Measurements from ENCODE around the gene UBC.

The UBC gene

GRCh38 chr12:124917135-124917840, 2.8 kb upstream of the UBC start:
- Histone ChIP-seq H2AFZ (ENCODE audit: low read length) (peak overlapping the region; percentile 80), H3K4me1 (ENCODE audit: insufficient read depth, low read length, poor library complexity, severe bottlenecking) (peaks cover 50% of the 10 kb centered on the region)

GRCh38 chr12:124916374-124917134, 2.1 kb upstream of the UBC start:
- H3K9me3 ChIP-seq (ENCODE audit: insufficient read depth, low read depth, low read length), result no peaks in the 10 kb centered on the region
- H3K4me3 ChIP-seq (ENCODE audit: low read length, poor library complexity, severe bottlenecking), result peak overlapping the region; percentile 96
- peaks cover 34% of the 10 kb centered on the region for H3K79me2 ChIP-seq (ENCODE audit: insufficient read depth, low read length)
- H3K4me2 ChIP-seq (ENCODE audit: low read depth, low read length, poor library complexity, severe bottlenecking), result peak overlapping the region; percentile 93
- peaks cover 46% of the 10 kb centered on the region for H3K4me1 ChIP-seq (ENCODE audit: insufficient read depth, low read length, poor library complexity, severe bottlenecking)
- H2AFZ ChIP-seq (ENCODE audit: low read length), result peak overlapping the region; percentile 41; the same call in 1 of the 2 replicates
- peaks cover 4% of the 10 kb centered on the region for H3K27me3 ChIP-seq (ENCODE audit: insufficient read depth, low read length, poor library complexity, severe bottlenecking)
- no peaks in the 10 kb centered on the region for H3K9me2 ChIP-seq (replicated peaks; ENCODE audit: low read depth, low read length)
- H3K9ac ChIP-seq (ENCODE audit: low read depth, low read length, poor library complexity, severe bottlenecking), result peak overlapping the region; percentile 98
- H3K36me3 ChIP-seq (ENCODE audit: insufficient read depth, low read length), result peaks cover 14% of the 10 kb centered on the region; the same call in 1 of the 2 replicates
- peaks cover 15% of the 10 kb centered on the region for H4K20me1 ChIP-seq (ENCODE audit: insufficient read depth, low read length, poor library complexity, severe bottlenecking)
- peaks cover 28% of the 10 kb centered on the region; the same call in 1 of the 2 replicates for H3F3A ChIP-seq (ENCODE audit: low read depth)
- TF ChIP-seq CTCF (conservative IDR thresholded peaks at IDR 0.05; ENCODE audit: low read length), result no peak
- TF ChIP-seq EZH2phosphoT487 (IDR thresholded peaks at IDR 0.05; ENCODE audit: borderline replicate concordance), result no peak

More at GRCh38 chr12:124917135-124917840, 2.8 kb upstream of the UBC start:
- Histone ChIP-seq H3F3A (ENCODE audit: low read depth) (peaks cover 28% of the 10 kb centered on the region; the same call in 1 of the 2 replicates), H3K9ac (ENCODE audit: low read depth, low read length, poor library complexity, severe bottlenecking) (peak overlapping the region; percentile 98), H4K20me1 (ENCODE audit: insufficient read depth, low read length, poor library complexity, severe bottlenecking) (peaks cover 13% of the 10 kb centered on the region), H3K9me2 (replicated peaks; ENCODE audit: low read depth, low read length) (no peaks in the 10 kb centered on the region), H3K9me3 (ENCODE audit: insufficient read depth, low read depth, low read length) (no peaks in the 10 kb centered on the region), H3K79me2 (ENCODE audit: insufficient read depth, low read length) (peaks cover 30% of the 10 kb centered on the region), H3K36me3 (ENCODE audit: insufficient read depth, low read length) (peaks cover 11% of the 10 kb centered on the region; the same call in 1 of the 2 replicates), H3K4me3 (ENCODE audit: low read length, poor library complexity, severe bottlenecking) (peak overlapping the region; percentile 96), H3K27me3 (ENCODE audit: insufficient read depth, low read length, poor library complexity, severe bottlenecking) (peaks cover 4% of the 10 kb centered on the region), H3K4me2 (ENCODE audit: low read depth, low read length, poor library complexity, severe bottlenecking) (peak overlapping the region; percentile 93)
- no peak for TF ChIP-seq CTCF (conservative IDR thresholded peaks at IDR 0.05; ENCODE audit: low read length)
- no peak for TF ChIP-seq EZH2phosphoT487 (IDR thresholded peaks at IDR 0.05; ENCODE audit: borderline replicate concordance)

GRCh38 chr12:124915239-124916236, 1.1 kb upstream of the UBC start:
- Histone ChIP-seq H3F3A (ENCODE audit: low read depth) (peaks cover 20% of the 10 kb centered on the region; the same call in 1 of the 2 replicates), H3K36me3 (ENCODE audit: insufficient read depth, low read length) (peaks cover 24% of the 10 kb centered on the region; the same call in 1 of the 2 replicates), H3K27me3 (ENCODE audit: insufficient read depth, low read length, poor library complexity, severe bottlenecking) (peaks cover 4% of the 10 kb centered on the region), H3K9me2 (replicated peaks; ENCODE audit: low read depth, low read length) (no peaks in the 10 kb centered on the region), H3K4me2 (ENCODE audit: low read depth, low read length, poor library complexity, severe bottlenecking) (peak overlapping the region; percentile 93), H3K9me3 (ENCODE audit: insufficient read depth, low read depth, low read length) (no peaks in the 10 kb centered on the region), H3K4me1 (ENCODE audit: insufficient read depth, low read length, poor library complexity, severe bottlenecking) (peaks cover 51% of the 10 kb centered on the region), H3K79me2 (ENCODE audit: insufficient read depth, low read length) (peaks cover 44% of the 10 kb centered on the region), H2AFZ (ENCODE audit: low read length) (peak overlapping the region; percentile 77), H4K20me1 (ENCODE audit: insufficient read depth, low read length, poor library complexity, severe bottlenecking) (peaks cover 25% of the 10 kb centered on the region), H3K4me3 (ENCODE audit: low read length, poor library complexity, severe bottlenecking) (peak overlapping the region; percentile 96), H3K9ac (ENCODE audit: low read depth, low read length, poor library complexity, severe bottlenecking) (peak overlapping the region; percentile 98)
- TF ChIP-seq EZH2phosphoT487 (IDR thresholded peaks at IDR 0.05; ENCODE audit: borderline replicate concordance) (no peak), CTCF (conservative IDR thresholded peaks at IDR 0.05; ENCODE audit: low read length) (no peak)

Data from Loucy (cell line).